Peyer's patch (tissue), 4 donors: ENCODE results near the gene SULT2B1.

ENCODE experiments used
- POLR2A ChIP-seq, 2 donors: fragments of 450-650 bp; IDR thresholded peaks; one replicate each; pipeline ENCODE4 v1.5.1; 2017; ENCODE audit warnings: antibody characterized with exemption in 2 of 2, mild to moderate bottlenecking in 2 of 2, moderate library complexity in 2 of 2
- TF ChIP-seq, protein P1 (sequence below), 6 experiments: fragments of 450-650 bp in 4 of 6; fragments of 200-600 bp in 2 of 6; sonication (generic) in 1 of 6; IDR thresholded peaks; one replicate each; pipeline ENCODE4 v1.5.1; 2017 to 2019; ENCODE audit warnings: antibody characterized with exemption in 6 of 6, mild to moderate bottlenecking in 3 of 6, moderate library complexity in 1 of 6

DNA sequence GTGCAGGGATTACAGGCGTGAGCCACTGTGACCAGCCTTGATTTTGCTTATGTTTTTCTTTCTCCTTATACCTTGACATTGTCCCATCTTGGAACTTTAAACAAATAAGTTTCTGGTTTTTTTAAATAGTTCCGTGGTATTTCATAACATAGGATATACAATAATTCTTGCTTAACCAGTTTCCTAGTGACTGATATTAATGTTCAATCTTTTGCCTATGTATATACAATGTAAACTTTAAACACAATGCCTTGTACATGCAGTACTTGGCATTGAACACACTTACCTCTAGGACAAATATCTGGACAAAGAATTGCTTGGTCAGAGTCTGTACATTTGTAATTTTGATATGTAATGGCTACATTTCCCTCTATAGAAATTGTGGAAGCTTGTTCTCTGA is 30.2 kb downstream of the SULT2B1 start:
- TF ChIP-seq, protein P1, sequence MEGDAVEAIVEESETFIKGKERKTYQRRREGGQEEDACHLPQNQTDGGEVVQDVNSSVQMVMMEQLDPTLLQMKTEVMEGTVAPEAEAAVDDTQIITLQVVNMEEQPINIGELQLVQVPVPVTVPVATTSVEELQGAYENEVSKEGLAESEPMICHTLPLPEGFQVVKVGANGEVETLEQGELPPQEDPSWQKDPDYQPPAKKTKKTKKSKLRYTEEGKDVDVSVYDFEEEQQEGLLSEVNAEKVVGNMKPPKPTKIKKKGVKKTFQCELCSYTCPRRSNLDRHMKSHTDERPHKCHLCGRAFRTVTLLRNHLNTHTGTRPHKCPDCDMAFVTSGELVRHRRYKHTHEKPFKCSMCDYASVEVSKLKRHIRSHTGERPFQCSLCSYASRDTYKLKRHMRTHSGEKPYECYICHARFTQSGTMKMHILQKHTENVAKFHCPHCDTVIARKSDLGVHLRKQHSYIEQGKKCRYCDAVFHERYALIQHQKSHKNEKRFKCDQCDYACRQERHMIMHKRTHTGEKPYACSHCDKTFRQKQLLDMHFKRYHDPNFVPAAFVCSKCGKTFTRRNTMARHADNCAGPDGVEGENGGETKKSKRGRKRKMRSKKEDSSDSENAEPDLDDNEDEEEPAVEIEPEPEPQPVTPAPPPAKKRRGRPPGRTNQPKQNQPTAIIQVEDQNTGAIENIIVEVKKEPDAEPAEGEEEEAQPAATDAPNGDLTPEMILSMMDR (IDR thresholded peaks at IDR 0.05): no peak
- TF ChIP-seq POLR2A (IDR thresholded peaks at IDR 0.05): no peak
